Activated CD8-positive, alpha-beta memory T cell treated with anti-CD3 and anti-CD28 coated beads, Interleukin-2, amount 50 U/mL, for 48 hours (primary cell): Measurements from ENCODE around the gene CIAPIN1.
"Not testable (repeated sequence)": the region's sequence is repeated elsewhere in the genome, so short reads cannot be mapped to it uniquely, and the experiment has no call there.

Source experiments
- DNase-seq: peaks from one replicate; pipeline ENCODE4 v3.0.0-alpha.2; 2020

Gene CIAPIN1

GRCh38 chr16:57403965-57404817 lies 43.0 kb downstream of the CIAPIN1 start, which contains the start of gene CCL17:
CCL17 (plus strand) TSS chr16:57404767; CDS start chr16:57413933, 9,166 bp downstream.
- no peak for DNase-seq

- DNase-seq = no peak
These were observed 45.1 kb downstream of the CIAPIN1 start for GRCh38 chr16:57401943-57402640.

- not testable (repeated sequence) for DNase-seq
These were observed 49.7 kb downstream of the CIAPIN1 start for GRCh38 chr16:57397493-57397892.

GRCh38 chr16:57396786-57397185 lies 50.4 kb downstream of the CIAPIN1 start:
- no peak for DNase-seq

- no peak for DNase-seq
These were observed 52.2 kb downstream of the CIAPIN1 start for GRCh38 chr16:57395026-57395425.

- DNase-seq = no peak
These were observed 52.7 kb downstream of the CIAPIN1 start for GRCh38 chr16:57394444-57394843.

- no peak for DNase-seq
These were observed 54.5 kb downstream of the CIAPIN1 start for GRCh38 chr16:57392694-57393093.

- DNase-seq = no peak
These were observed 55.5 kb downstream of the CIAPIN1 start for GRCh38 chr16:57391708-57392107.

GRCh38 chr16:57391300-57391699 lies 55.9 kb downstream of the CIAPIN1 start:
- DNase-seq = no peak

GRCh38 chr16:57390636-57391295 lies 56.4 kb downstream of the CIAPIN1 start:
- no peak for DNase-seq

- DNase-seq = no peak
These were observed 58.1 kb downstream of the CIAPIN1 start for GRCh38 chr16:57389087-57389468.

GRCh38 chr16:57388359-57389086 lies 58.7 kb downstream of the CIAPIN1 start:
- DNase-seq = no peak

GRCh38 chr16:57387598-57388354 lies 59.4 kb downstream of the CIAPIN1 start:
- no peak for DNase-seq

GRCh38 chr16:57386381-57386951 lies 60.7 kb downstream of the CIAPIN1 start:
- DNase-seq = no peak

- DNase-seq = no peak
These were observed 62.1 kb downstream of the CIAPIN1 start for GRCh38 chr16:57385083-57385482.

- no peak for DNase-seq
These were observed 62.7 kb downstream of the CIAPIN1 start for GRCh38 chr16:57384248-57385070.

GRCh38 chr16:57383276-57384247 lies 63.6 kb downstream of the CIAPIN1 start:
- DNase-seq = no peak

- DNase-seq = no peak
These were observed 64.5 kb downstream of the CIAPIN1 start for GRCh38 chr16:57382535-57383275.
